Measurements from ENCODE around the gene ZNF436. TPM values are rescaled to one million over a fixed set of nuclear protein-coding genes. Genes with fewer than 3 reads are reported as not detected.

The ZNF436 gene
- total RNA-seq, 4 donors from 2014 or later, result 12.1 to 88.8 (median 21.6) TPM

- intact Hi-C loops (cut with DNase I; ENCODE audit: low total_unique reads), result no loop called here
- no peak for DNase-seq
These were observed 37.5 kb upstream of the ZNF436 start for GRCh38 chr1:23407016-23407630.

GRCh38 chr1:23405946-23406345, 36.3 kb upstream of the ZNF436 start:
- H3K27ac ChIP-seq, result no peak overlapping the region
- DNase-seq, result no peak
- no peaks in the 10 kb centered on the region for H3K27me3 ChIP-seq
- TF ChIP-seq POLR2A (IDR thresholded peaks at IDR 0.05) (no peak), CTCF (IDR thresholded peaks at IDR 0.05) (no peak)
- no peaks in the 10 kb centered on the region for H3K36me3 ChIP-seq
- H3K4me3 ChIP-seq, result no peak overlapping the region
- peaks cover 0 to 5% of the 10 kb centered on the region in 2 donors for H3K4me1 ChIP-seq
- no peaks in the 10 kb centered on the region for H3K9me3 ChIP-seq
- intact Hi-C loops (cut with DNase I; ENCODE audit: low total_unique reads), result no loop called here

More at GRCh38 chr1:23407016-23407630, 37.5 kb upstream of the ZNF436 start:
- H3K27ac ChIP-seq, result no peak overlapping the region
- H3K4me3 ChIP-seq, result no peak overlapping the region
- no peaks in the 10 kb centered on the region for H3K36me3 ChIP-seq
- no peaks in the 10 kb centered on the region for H3K27me3 ChIP-seq
- no peaks in the 10 kb centered on the region for H3K9me3 ChIP-seq
- TF ChIP-seq POLR2A (IDR thresholded peaks at IDR 0.05) (no peak), CTCF (IDR thresholded peaks at IDR 0.05) (no peak)
- H3K4me1 ChIP-seq, result peaks cover 0 to 5% of the 10 kb centered on the region in 2 donors

GRCh38 chr1:23403735-23404486, 34.3 kb upstream of the ZNF436 start:
- peak; percentile 85 to 88 for DNase-seq

GRCh38 chr1:23403355-23403734, 33.7 kb upstream of the ZNF436 start:
- Histone ChIP-seq H3K4me1 (peaks cover 0 to 5% of the 10 kb centered on the region in 2 donors), H3K4me3 (no peak overlapping the region), H3K27ac (peak overlapping the region; percentile 46 to 63), H3K36me3 (no peaks in the 10 kb centered on the region), H3K9me3 (no peaks in the 10 kb centered on the region), H3K27me3 (no peaks in the 10 kb centered on the region)
- DNase-seq, result no peak
- no peak for TF ChIP-seq CTCF (IDR thresholded peaks at IDR 0.05)
- TF ChIP-seq POLR2A (IDR thresholded peaks at IDR 0.05), result no peak
- intact Hi-C loops (cut with DNase I; ENCODE audit: low total_unique reads), result no loop called here

More at GRCh38 chr1:23403735-23404486, 34.3 kb upstream of the ZNF436 start:
- Histone ChIP-seq H3K36me3 (no peaks in the 10 kb centered on the region), H3K9me3 (no peaks in the 10 kb centered on the region), H3K27me3 (no peaks in the 10 kb centered on the region), H3K27ac (peak overlapping the region; percentile 46 to 63), H3K4me1 (peaks cover 0 to 5% of the 10 kb centered on the region in 2 donors), H3K4me3 (no peak overlapping the region)
- intact Hi-C loops (cut with DNase I; ENCODE audit: low total_unique reads), result no loop called here
- TF ChIP-seq POLR2A (IDR thresholded peaks at IDR 0.05) (no peak), CTCF (IDR thresholded peaks at IDR 0.05) (peak; percentile 94 to 98 (median 95))

- no peak for TF ChIP-seq CTCF (IDR thresholded peaks at IDR 0.05)
- no peak for TF ChIP-seq POLR2A (IDR thresholded peaks at IDR 0.05)
- intact Hi-C loops (cut with DNase I; ENCODE audit: low total_unique reads), result no loop called here
- Histone ChIP-seq H3K9me3 (no peaks in the 10 kb centered on the region), H3K4me3 (no peak overlapping the region), H3K27me3 (no peaks in the 10 kb centered on the region), H3K27ac (peak overlapping the region; percentile 46 to 63), H3K4me1 (peaks cover 0 to 5% of the 10 kb centered on the region in 2 donors), H3K36me3 (no peaks in the 10 kb centered on the region)
- peak; percentile 34 to 44 for DNase-seq
These were observed 33.4 kb upstream of the ZNF436 start for GRCh38 chr1:23403038-23403336.
